Astrocyte (in vitro differentiated cells and primary cell): Measurements from ENCODE around the gene PRSS36.

Experiments used
- EZH2 ChIP-seq: IDR thresholded peaks from 2 replicates; pipeline ENCODE4 v1.6.1; 2012; ENCODE audit warnings: mild to moderate bottlenecking, low read length, inconsistent platforms; ENCODE audit not compliant: insufficient read depth
- TF ChIP-seq, protein P1 (sequence below): IDR thresholded peaks from 2 replicates; pipeline ENCODE4 v1.5.1; 2011; ENCODE audit warnings: low read depth, mild to moderate bottlenecking, inconsistent platforms, low read length, moderate library complexity; ENCODE audit not compliant: insufficient read depth

DNA sequence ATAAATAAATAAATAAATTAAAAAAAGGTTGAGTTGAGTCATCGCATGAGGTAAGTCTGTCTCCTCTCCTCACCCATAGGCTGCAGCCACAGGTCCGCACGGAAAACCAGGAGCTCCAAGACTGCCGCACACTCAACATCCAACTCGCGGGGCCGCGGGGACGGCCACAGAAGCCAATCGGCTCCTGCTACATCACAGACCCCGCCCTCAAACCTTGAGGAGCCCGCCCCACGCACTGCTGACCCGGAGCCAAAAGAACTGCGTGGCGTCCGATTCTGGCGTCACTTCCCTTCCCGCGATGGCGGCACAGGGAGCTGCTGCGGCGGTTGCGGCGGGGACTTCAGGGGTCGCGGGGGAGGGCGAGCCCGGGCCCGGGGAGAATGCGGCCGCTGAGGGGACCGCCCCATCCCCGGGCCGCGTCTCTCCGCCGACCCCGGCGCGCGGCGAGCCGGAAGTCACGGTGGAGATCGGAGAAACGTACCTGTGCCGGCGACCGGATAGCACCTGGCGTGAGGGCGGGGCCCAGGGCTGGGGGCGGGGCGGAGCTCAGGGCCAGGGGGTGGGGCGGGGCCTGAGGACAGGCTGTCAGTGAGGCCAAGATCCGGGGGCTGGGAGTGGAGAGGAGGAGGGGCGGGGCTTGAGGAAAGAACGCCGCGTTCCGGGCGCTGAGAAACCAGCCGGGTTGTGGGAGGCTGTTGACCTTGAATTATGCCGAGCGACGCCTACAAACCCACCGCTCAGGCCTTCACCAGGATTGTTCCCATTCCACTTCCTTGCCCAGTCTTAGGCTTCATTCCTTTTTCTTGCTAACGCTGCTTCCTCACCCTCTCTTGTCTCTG is 32.3 kb downstream of the PRSS36 start, which contains the start of gene KAT8:
- TF ChIP-seq, protein P1, sequence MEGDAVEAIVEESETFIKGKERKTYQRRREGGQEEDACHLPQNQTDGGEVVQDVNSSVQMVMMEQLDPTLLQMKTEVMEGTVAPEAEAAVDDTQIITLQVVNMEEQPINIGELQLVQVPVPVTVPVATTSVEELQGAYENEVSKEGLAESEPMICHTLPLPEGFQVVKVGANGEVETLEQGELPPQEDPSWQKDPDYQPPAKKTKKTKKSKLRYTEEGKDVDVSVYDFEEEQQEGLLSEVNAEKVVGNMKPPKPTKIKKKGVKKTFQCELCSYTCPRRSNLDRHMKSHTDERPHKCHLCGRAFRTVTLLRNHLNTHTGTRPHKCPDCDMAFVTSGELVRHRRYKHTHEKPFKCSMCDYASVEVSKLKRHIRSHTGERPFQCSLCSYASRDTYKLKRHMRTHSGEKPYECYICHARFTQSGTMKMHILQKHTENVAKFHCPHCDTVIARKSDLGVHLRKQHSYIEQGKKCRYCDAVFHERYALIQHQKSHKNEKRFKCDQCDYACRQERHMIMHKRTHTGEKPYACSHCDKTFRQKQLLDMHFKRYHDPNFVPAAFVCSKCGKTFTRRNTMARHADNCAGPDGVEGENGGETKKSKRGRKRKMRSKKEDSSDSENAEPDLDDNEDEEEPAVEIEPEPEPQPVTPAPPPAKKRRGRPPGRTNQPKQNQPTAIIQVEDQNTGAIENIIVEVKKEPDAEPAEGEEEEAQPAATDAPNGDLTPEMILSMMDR: no peak
- no peak for TF ChIP-seq EZH2
